HG03135 (cell line): ENCODE data around the gene ZNF20.
"Not testable (repeated sequence)": the region's sequence is repeated elsewhere in the genome, so short reads cannot be mapped to it uniquely, and the experiment has no call there.

Source experiments
- ATAC-seq: cut with Tn5 transposase; IDR thresholded peaks from one replicate; pipeline ENCODE4 v1.9.1; 2021; ENCODE audit warnings: mild to moderate bottlenecking, moderate library complexity; ENCODE audit not compliant: unreplicated experiment

ZNF20 gene

GRCh38 chr19:12113121-12113520 is 27.0 kb downstream of the ZNF20 start:
- ATAC-seq: no peak

DNA sequence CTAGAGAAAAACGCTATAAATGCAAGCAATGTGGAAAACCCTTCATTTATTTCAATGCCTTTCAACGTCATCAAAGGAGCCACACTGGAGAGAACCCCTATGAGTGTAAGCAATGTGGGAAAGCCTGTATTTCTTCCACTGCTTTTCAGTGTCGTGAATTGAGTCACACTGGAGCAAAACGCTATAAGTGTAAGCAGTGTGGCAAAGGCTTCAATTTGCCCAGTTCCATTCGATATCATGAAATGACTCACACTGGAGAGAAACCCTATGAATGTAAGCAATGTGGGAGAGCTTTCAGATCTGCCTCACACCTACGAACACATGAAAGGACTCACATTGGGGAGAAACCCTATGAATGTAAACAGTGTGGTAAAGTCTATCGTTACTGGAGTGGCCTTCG is 27.4 kb downstream of the ZNF20 start:
- no peak for ATAC-seq

- ATAC-seq: no peak
These were observed 28.1 kb downstream of the ZNF20 start for GRCh38 chr19:12111943-12112637.

- ATAC-seq: no peak
These were observed 29.0 kb downstream of the ZNF20 start for GRCh38 chr19:12111176-12111575.

GRCh38 chr19:12103909-12104308 is 36.2 kb downstream of the ZNF20 start:
- ATAC-seq: not testable (repeated sequence)

GRCh38 chr19:12098040-12098439 is 42.1 kb downstream of the ZNF20 start:
- no peak for ATAC-seq

DNA sequence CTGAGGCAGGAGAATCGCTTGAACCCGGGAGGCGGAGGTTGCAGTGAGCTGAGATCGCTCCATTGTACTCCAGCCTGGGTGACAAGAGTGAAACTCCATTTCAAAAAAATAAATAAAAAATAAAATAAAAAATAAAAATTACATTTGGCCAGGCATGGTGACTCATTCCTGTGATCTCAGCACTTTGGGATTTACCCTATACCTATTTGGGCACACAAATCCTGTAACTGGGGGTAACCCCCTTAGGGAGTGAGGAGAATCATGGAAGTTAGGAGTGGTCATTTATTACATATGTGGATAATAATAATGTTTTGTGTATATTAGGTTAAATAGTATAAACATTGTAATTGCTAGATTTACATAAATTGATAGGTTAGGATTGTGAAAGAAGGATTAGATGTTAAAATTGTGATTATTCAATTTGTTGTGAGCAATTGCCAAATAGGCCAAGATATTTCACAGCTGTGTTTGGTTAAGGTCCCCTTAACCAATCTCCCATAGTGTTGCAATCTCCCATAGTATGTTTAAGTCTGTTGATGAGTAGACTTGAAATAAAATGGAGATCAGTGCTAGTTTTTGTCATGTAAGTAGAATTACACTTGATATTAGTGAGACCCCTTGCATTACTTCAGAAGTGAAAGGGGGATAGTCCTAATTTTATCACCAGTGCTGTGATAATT is 44.9 kb downstream of the ZNF20 start:
- ATAC-seq: no peak

DNA sequence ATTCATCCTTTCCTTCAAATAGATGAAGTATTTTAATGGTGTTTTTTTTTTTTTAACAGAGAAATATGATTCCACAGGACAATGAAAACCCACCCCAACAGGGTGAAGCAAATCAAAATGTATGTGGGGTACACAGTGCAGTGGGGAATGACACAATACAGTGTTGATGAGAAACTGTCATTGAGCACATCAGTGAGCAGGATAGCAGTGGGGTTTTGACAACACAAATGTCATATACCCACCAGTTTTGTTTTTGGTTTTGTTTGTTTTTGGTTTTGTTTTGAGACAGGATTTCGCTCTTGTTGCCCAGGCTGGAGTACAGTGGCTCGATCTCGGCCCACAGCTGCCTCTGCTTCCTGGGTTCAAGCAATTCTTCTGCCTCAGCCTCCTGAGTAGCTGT is 46.4 kb downstream of the ZNF20 start:
- ATAC-seq: no peak

DNA sequence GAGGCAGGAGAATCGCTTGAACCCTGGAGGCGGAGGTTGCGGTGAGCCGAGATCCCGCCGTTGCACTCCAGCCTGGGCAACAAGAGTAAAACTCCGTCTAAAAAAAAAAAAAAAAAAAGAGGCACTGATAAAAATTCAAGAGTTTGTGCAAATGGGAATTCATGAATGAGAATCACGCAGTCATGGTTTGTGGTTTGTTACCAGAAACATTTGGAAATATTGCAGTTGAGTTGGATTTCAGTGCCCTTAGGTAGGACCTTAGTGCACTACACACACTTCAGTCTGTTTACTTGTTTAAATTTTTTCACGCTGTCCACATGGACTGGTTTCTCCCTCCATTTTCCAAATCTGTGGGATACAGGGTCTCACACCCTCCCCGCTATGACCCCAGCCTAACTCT is 47.2 kb downstream of the ZNF20 start:
- no peak for ATAC-seq

GRCh38 chr19:12092065-12092867 is 47.9 kb downstream of the ZNF20 start:
- no peak for ATAC-seq

DNA sequence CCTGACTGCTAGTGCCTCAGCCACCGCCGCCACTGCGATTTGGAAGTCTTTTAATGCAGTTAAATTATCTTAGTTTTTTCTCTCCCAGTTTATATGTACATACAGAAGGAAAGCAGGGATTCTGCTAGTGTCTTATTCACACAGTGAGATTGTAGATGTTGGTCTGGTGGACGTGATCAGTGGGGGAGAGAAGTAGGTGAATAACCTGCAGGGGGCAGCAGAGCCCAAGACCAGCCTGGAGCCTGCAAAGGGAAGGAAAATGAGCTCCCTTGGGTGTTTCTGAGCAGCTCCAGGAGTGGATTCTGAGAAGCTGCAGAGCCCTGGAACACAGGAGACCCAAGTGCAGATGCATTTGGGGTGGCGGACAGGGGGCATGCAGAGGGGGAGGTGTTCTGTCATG is 49.3 kb downstream of the ZNF20 start:
- no peak for ATAC-seq

GRCh38 chr19:12085074-12085818 is 54.9 kb downstream of the ZNF20 start:
- ATAC-seq: no peak

DNA sequence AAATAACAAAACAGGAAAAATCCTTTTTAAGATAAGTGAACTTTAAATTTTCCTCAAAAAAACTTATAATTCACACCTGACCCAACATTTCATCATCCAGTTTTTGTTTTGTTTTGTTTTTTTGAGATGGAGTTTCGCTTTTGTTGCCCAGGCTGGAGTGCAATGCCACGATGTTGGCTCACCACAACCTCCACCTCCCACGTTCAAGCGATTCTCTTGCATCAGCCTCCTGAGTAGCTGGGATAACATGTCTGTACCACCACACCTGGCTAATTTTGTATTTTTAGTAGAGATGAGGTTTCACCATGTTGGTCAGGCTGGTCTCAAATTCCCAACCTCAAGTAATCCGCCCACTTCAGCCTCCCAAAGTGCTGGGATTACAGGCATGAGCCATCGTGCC is 56.8 kb downstream of the ZNF20 start:
- not testable (repeated sequence) for ATAC-seq
